ENCODE data around the gene HAUS2.
"Not testable (repeated sequence)": the region's sequence is repeated elsewhere in the genome, so short reads cannot be mapped to it uniquely, and the experiment has no call there.

HAUS2 gene

DNA sequence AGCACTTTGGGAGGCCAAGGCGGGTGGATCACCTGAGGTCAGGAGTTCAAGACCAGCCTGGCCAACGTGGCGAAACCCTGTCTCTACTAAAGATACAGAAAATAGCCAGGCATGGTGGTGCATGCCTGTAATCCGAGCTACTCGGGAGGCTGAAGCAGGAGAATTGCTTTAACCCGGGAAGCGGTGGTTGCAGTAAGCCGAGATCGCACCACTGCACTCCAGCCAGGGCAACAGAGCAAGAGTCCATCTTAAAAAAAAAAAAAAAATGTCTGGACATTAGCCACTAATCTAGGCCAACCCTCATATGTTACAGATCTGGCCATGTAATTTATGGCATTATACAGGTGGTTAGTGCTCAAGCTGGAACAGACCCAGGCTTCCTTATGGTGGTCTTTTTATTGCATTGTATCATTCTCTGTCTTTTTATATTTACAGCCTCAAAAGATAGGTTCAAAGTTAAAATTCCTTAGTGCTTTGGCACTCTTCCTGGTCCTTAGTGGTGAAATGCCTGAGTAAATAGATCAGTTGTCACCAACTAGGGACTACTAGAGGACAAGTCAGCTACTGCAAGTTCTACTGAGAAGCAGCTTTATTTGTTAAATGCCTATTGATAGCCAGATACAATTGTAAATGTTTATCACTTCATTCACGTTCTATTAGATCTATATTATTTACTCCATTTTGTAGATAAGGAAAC, 42.7 kb downstream of the HAUS2 start:
- Mint-ChIP-seq H3K36me3 (no peaks in the 10 kb centered on the region), H3K4me1 (no peaks in the 10 kb centered on the region), H3K27ac (no peak overlapping the region), H3K27me3 (no peaks in the 10 kb centered on the region), H3K9me3 (no peaks in the 10 kb centered on the region), H3K4me3 (no peak overlapping the region)

DNA sequence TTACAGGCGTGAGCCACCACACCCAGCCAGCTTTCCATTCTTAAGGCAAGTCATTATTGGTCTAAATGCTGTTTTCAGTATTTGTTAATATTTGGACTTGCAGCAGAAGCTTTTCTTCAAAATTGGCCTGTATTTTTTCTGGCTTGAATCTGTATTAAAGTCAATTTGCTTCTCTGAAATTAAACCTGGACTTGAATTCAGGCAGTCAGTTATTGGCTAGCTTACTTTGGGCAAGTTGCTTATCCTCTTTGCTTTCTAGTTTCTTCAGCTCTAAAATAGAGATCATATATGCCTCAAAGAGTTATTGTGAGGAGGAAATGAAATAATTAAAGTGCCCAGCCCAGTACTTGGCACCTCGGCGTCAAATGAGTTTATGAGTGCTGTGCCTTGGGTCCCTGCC, 44.1 kb downstream of the HAUS2 start:
- Mint-ChIP-seq H3K9me3 (no peaks in the 10 kb centered on the region), H3K4me3 (no peak overlapping the region), H3K4me1 (no peaks in the 10 kb centered on the region), H3K27me3 (no peaks in the 10 kb centered on the region), H3K36me3 (no peaks in the 10 kb centered on the region), H3K27ac (no peak overlapping the region)

DNA sequence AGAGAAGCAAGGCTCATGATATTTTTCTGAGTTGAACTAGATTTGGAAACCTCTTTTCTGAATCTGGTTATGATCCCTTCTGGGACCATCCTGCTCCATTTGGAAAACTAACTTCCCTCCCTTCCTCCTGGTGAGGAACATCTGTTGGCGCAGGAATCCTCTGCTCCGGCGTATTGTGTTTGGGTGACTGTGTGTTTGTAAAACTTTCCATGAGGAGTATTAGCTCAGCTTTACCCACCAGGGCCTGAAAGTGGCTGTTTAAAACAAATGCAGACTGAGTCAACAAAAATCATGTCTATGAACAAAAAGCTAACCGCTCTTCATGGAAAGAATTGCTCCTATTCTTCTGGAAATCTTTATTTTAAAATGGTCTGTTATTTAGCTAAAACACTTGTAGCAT, 44.5 kb downstream of the HAUS2 start:
- Mint-ChIP-seq H3K27ac (no peak overlapping the region), H3K4me3 (no peak overlapping the region), H3K27me3 (no peaks in the 10 kb centered on the region), H3K4me1 (no peaks in the 10 kb centered on the region), H3K36me3 (no peaks in the 10 kb centered on the region), H3K9me3 (no peaks in the 10 kb centered on the region)

DNA sequence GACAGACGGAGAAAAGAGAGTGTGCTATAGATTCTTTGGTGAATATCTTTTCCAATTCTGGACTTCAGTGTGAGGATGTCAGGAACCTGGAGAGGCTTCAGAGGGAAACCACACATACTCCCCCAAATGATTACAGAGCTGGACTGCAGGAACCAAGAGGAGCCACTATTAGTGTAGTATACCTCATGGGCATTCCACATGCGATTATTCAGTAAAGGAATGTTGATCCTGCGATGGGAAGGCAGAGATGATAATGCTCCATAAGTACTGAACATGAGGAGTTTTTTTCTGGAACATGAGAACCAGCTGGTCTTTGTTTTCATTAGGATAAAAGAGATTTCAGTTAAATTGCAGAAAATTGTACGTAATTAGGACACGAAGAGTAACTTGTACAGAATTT, 45.5 kb downstream of the HAUS2 start:
- Mint-ChIP-seq H3K36me3 (no peaks in the 10 kb centered on the region), H3K27me3 (no peaks in the 10 kb centered on the region), H3K4me1 (no peaks in the 10 kb centered on the region), H3K9me3 (no peaks in the 10 kb centered on the region), H3K27ac (no peak overlapping the region), H3K4me3 (no peak overlapping the region)

DNA sequence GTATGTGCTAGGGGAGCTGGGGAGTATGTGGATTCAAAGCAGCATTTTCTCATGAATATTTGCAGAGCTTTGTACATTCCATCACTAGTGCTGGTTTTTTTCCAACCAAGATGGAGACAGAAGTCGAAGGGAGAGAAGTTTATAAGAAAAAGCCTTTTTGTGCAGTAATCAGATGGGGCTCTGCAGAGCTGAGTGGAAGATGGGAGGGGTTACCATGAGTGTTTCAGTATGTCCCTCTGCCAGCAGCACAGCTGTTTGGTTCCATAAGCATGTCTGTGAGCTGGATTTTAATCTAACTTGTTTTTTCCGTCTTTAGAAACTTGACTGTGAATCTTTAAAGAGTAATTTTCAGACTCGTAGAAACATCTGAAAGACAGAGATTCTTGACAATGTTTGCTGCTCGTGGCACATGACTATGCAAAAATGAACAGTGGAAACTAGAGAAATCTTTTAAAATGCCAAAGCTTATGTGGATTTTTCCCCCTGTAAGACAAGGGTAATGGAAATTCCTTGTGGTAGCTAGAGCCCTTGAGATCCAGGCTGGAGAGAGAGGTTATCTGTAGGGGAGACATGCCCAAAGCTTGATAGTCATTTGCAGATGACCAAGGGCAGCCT, 47.1 kb downstream of the HAUS2 start:
- no peaks in the 10 kb centered on the region for H3K9me3 Mint-ChIP-seq
- no peak overlapping the region for H3K4me3 Mint-ChIP-seq
- H3K36me3 Mint-ChIP-seq = peaks cover 3% of the 10 kb centered on the region
- H3K4me1 Mint-ChIP-seq = no peaks in the 10 kb centered on the region
- no peak overlapping the region for H3K27ac Mint-ChIP-seq
- H3K27me3 Mint-ChIP-seq = no peaks in the 10 kb centered on the region

DNA sequence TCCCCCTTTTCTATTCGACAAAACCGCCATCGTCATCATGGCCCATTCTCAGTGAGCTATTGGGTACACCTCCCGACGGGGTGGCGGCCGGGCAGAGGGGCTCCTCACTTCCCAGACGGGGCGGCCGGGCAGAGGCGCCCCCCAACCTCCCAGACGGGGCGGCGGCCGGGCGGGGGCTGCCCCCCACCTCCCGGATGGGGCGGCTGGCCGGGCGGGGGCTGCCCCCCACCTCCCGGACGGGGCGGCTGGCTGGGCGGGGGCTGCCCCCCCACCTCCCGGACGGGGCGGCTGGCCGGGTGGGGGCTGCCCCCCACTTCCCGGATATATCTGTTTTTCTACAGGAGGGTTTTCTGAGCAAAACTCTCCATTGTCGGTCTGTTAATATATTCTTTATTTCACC, 52.7 kb downstream of the HAUS2 start:
- not testable (repeated sequence) for H3K4me3 Mint-ChIP-seq, H3K9me3 Mint-ChIP-seq, H3K36me3 Mint-ChIP-seq, H3K27ac Mint-ChIP-seq, H3K27me3 Mint-ChIP-seq
- H3K4me1 Mint-ChIP-seq = peaks cover 23% of the 10 kb centered on the region

GRCh38 chr15:42602501-42602900, 53.9 kb downstream of the HAUS2 start:
- Mint-ChIP-seq H3K4me1 (peaks cover 24% of the 10 kb centered on the region), H3K4me3 (no peak overlapping the region), H3K27me3 (no peaks in the 10 kb centered on the region), H3K9me3 (no peaks in the 10 kb centered on the region), H3K27ac (no peak overlapping the region), H3K36me3 (peaks cover 3% of the 10 kb centered on the region)

DNA sequence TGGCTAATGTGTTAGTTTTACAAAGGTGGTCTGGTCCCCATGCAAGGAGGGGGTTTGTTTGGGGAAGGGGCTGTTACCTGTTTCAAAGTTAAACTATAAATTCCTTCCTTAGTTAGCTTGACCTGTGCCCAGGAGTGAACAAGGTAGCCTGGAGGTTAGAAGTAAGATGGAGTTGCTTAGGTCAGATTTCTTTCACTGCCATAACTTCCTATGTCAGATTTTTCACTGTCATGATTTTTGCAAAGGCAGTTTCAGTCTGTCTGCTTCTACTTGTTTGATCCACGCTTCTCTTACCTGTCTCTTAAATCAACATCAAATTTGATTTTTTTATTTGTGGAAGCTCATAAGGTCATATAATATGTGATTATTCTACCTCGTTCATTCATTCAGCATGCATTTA, 55.3 kb downstream of the HAUS2 start:
- no peaks in the 10 kb centered on the region for H3K9me3 Mint-ChIP-seq
- no peak overlapping the region for H3K27ac Mint-ChIP-seq
- H3K4me1 Mint-ChIP-seq = peaks cover 38% of the 10 kb centered on the region
- peak overlapping the region; percentile 45 for H3K4me3 Mint-ChIP-seq
- H3K36me3 Mint-ChIP-seq = peaks cover 3% of the 10 kb centered on the region
- no peaks in the 10 kb centered on the region for H3K27me3 Mint-ChIP-seq

GRCh38 chr15:42604894-42605744, 56.5 kb downstream of the HAUS2 start:
- peaks cover 1% of the 10 kb centered on the region for H3K36me3 Mint-ChIP-seq
- no peaks in the 10 kb centered on the region for H3K27me3 Mint-ChIP-seq
- no peaks in the 10 kb centered on the region for H3K9me3 Mint-ChIP-seq
- H3K4me3 Mint-ChIP-seq = peak overlapping the region; percentile 12
- peaks cover 41% of the 10 kb centered on the region for H3K4me1 Mint-ChIP-seq
- peak overlapping the region; percentile 68 for H3K27ac Mint-ChIP-seq

GRCh38 chr15:42605796-42606195, 57.2 kb downstream of the HAUS2 start:
- Mint-ChIP-seq H3K4me3 (peak overlapping the region; percentile 26), H3K4me1 (peaks cover 41% of the 10 kb centered on the region), H3K36me3 (no peaks in the 10 kb centered on the region), H3K9me3 (no peaks in the 10 kb centered on the region), H3K27me3 (no peaks in the 10 kb centered on the region), H3K27ac (no peak overlapping the region)

- Mint-ChIP-seq H3K9me3 (no peaks in the 10 kb centered on the region), H3K36me3 (no peaks in the 10 kb centered on the region), H3K4me3 (peak overlapping the region; percentile 31), H3K4me1 (peaks cover 41% of the 10 kb centered on the region), H3K27ac (no peak overlapping the region), H3K27me3 (no peaks in the 10 kb centered on the region)
Observed at GRCh38 chr15:42608110-42608531, 59.5 kb downstream of the HAUS2 start.

DNA sequence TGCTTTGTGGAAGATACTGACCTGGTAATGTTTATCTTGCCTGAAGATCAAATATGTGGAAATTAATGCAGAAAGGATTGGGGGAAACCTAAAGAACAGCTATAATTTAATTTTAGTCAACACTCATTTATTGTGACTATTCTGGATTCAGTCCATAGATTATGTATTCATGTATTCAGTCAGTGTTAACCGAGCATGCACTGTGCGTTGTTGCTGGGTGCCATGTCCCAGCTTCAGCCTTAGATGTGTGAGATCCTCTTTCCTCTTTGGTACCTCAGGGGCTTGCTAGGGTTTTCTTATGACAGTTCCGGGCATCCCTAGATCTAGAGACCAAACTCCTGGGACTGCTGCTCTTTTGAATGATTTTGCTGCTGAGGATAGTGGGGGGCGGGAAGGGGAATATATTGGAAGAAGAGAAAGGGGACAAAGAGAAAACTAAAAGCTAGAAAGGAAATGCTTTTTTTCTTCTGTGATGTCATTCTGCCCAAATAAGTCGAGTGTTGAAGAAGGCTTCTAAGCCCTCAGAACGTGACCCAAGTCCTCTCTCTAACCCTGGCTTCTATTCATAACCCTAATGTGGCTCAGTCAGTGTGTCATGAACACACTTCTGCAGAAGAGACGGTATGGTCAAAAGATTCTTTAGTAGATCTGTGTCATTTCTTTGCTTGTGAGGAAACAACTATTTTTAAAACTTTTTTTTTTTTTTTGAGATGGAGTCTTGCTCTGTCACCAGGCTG, 60.3 kb downstream of the HAUS2 start:
- H3K27ac Mint-ChIP-seq = no peak overlapping the region
- H3K4me1 Mint-ChIP-seq = peaks cover 41% of the 10 kb centered on the region

DNA sequence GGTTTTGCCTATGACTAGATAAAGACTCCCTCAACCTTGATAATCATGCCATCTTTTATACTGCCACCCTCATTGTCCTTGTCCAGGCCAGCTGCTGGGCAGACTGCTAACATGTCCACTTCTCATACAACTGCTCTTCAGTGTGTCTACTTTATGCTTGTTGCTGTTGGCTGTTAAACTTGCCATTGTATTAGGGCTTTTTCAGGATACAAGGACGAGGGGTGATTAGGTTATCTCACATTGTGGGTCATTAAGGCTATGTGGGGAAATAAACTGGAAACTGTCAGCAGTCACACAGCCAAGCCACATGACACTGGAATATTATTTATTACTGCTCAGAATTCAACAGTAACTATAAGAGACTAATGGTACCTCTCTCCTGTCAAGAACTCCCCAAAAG, 62.9 kb downstream of the HAUS2 start:
- no peak overlapping the region for H3K27ac Mint-ChIP-seq
- peaks cover 18% of the 10 kb centered on the region for H3K4me1 Mint-ChIP-seq
- no peaks in the 10 kb centered on the region for H3K36me3 Mint-ChIP-seq
- no peaks in the 10 kb centered on the region for H3K9me3 Mint-ChIP-seq
- no peak overlapping the region for H3K4me3 Mint-ChIP-seq
- H3K27me3 Mint-ChIP-seq = no peaks in the 10 kb centered on the region

More for the DNA sequence above, 60.3 kb downstream of the HAUS2 start:
- no peaks in the 10 kb centered on the region for H3K27me3 Mint-ChIP-seq
- peak overlapping the region; percentile 2 for H3K4me3 Mint-ChIP-seq
- H3K9me3 Mint-ChIP-seq = no peaks in the 10 kb centered on the region
- no peaks in the 10 kb centered on the region for H3K36me3 Mint-ChIP-seq

GRCh38 chr15:42612367-42612912, 63.8 kb downstream of the HAUS2 start:
- H3K27ac Mint-ChIP-seq = no peak overlapping the region
- no peaks in the 10 kb centered on the region for H3K9me3 Mint-ChIP-seq
- no peaks in the 10 kb centered on the region for H3K36me3 Mint-ChIP-seq
- no peaks in the 10 kb centered on the region for H3K27me3 Mint-ChIP-seq
- peaks cover 18% of the 10 kb centered on the region for H3K4me1 Mint-ChIP-seq
- H3K4me3 Mint-ChIP-seq = no peak overlapping the region

GRCh38 chr15:42616107-42616506, 67.5 kb downstream of the HAUS2 start:
- Mint-ChIP-seq H3K36me3 (no peaks in the 10 kb centered on the region), H3K4me1 (no peaks in the 10 kb centered on the region), H3K27me3 (no peaks in the 10 kb centered on the region), H3K4me3 (no peak overlapping the region), H3K27ac (no peak overlapping the region), H3K9me3 (no peaks in the 10 kb centered on the region)

Data from activated naive CD4-positive, alpha-beta T cell treated with anti-CD3 and anti-CD28 coated beads, Interleukin-2, amount 50 U/mL, for 24 hours (primary cell).